ENCODE data around the gene HMGCS1.
"Not testable (repeated sequence)": the region's sequence is repeated elsewhere in the genome, so short reads cannot be mapped to it uniquely, and the experiment has no call there.

HMGCS1 gene

DNA sequence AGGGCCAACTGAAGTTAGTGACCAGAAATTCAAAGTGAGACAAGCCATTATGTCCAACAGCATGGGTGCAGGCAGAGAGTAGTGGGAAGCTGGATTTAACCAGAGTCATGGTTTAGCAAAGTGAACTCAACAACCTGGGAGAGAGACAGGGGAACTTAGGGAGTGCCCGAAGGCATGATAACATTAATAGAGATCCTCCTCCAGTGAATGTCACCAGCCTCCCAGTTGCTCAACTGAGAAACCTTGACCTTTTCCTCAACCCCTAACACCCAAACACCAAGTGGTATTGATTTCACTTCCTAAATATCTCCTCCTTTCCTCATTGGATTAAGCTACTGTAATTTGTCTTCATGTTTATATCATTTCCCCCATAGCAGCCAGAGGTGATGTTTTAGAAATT is 42.6 kb downstream of the HMGCS1 start:
- no peak for DNase-seq

DNA sequence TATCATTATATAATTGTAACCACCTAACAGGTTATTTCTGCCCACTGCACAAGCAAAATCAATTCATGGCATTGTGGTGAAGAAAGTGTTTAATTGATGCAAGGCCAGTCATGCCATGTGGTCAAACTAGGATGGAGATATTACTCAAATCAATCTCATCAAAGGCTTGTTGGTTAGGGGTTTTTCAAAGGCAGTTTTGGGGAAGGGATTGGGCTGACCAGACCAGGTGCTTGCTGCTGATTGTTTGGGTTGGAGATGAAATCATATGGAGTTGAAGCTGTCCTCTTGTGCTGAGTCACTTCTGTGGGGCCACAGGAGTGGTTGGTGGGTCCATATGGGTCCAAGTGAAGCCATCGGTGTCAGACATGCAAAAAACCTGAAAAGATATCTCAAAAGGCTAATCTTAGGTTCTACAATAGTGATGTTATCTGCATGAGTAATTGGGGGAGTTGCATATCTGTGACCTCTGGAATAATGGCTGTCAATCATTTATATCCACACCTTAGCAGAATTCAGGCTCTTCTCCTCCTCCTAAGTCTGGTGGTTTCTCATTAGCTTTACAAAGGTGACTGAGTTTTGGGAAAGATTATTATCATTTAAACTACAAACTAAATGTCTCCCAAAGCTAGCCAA is 44.9 kb downstream of the HMGCS1 start:
- DNase-seq: no peak

DNA sequence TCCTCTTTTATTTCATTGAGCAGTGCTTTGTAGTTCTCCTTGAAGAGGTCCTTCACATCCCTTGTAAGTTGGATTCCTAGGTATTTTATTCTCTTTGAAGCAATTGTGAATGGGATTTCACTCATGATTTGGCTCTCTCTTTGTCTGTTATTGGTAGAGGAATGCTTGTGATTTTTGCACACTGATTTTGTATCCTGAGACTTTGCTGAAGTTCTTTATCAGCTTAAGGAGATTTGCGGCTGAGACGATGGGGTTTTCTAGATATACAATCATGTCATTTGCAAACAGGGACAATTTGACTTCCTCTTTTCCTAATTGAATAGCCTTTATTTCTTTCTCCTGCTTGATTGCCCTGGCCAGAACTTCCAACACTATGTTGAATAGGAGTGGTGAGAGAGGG is 50.9 kb downstream of the HMGCS1 start:
- not testable (repeated sequence) for DNase-seq

DNA sequence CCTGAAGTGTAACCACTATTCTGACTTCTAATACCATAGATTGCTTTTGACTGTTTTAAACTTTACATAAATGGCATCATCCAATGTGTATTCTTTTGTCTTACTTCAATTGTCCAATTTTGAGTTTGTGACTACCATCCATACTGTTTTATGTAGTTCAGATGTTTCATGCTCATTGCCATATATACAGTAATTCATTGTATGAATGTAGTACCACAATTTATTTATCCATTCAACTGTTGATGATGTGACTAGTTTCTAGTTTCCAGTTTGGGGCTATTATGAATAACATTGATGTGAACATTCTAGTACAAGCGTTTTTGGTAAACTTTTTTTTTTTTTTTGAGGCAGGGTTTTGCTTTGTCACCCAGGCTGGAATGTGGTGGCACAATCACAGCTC is 55.1 kb downstream of the HMGCS1 start:
- DNase-seq: no peak

DNA sequence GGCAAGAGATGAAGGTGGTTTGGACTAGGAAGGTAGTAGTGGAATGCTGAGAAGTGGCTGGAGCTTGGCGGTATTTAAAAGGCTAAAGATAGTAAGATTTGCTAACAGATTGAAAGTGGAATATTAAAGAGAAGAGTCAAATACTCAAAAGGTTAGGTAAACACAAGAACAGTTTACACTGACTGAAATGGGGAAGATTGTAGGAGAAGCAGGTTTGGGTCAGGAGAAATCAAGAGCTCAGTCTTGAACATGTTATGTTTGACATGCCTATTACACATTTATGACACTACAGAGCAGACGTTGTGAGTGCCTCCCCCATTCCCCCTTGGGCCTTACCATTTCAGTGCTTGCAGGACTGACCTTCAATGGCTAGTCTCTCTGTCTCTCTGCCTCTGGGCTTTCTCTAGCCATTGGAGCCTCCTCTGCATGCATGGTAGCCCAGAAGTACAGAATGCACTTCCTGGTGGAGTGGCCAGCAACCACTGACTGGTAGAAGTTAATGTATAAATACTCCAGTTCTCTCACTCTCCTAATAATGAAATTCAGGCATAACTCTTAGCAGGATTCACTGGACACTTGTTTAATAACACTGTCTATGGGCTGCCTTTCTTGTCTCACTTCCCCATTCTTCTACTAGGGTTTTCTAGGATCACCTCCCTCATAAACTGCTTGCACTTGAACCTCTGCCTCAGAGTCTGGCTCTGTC is 56.8 kb downstream of the HMGCS1 start:
- no peak for DNase-seq

DNA sequence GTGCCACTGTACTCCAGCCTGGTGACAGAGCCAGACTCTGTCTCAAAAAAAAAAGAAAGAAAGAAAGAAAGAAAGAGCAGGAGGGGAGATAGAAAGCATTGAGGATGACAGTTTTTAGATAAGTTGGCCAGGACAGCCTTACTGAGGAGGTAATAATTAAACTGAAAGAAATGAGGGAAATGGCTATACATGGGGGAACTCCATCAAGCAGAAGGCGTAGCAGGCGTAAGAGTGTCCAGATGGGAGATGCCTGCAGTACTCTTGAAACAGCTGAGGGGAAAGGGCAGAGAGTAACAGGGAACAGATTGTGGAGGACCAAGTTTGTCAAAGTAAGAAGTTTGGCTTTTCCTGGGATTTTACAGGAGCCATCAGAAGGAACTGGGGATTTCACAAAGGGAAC is 57.5 kb downstream of the HMGCS1 start:
- DNase-seq: no peak

DNA sequence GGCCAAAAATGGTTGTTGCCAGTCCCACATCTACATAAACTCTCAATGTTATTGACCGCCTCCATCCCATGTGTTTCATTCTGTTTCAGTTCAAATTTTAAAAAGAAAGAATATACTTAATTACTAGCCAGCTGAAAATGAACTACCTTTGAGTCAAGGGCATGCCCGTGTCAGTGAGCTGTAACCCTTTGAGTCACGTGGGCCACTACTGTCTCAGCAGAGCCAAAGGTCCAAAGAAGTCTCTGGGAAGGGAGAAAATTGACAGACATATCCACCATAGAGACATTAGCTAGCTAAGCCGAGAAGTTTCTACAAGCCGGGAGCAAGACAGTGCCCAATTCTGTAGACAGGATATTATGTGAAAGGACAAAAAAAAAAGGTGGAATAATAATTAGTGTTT is 61.5 kb downstream of the HMGCS1 start:
- DNase-seq: no peak

DNA sequence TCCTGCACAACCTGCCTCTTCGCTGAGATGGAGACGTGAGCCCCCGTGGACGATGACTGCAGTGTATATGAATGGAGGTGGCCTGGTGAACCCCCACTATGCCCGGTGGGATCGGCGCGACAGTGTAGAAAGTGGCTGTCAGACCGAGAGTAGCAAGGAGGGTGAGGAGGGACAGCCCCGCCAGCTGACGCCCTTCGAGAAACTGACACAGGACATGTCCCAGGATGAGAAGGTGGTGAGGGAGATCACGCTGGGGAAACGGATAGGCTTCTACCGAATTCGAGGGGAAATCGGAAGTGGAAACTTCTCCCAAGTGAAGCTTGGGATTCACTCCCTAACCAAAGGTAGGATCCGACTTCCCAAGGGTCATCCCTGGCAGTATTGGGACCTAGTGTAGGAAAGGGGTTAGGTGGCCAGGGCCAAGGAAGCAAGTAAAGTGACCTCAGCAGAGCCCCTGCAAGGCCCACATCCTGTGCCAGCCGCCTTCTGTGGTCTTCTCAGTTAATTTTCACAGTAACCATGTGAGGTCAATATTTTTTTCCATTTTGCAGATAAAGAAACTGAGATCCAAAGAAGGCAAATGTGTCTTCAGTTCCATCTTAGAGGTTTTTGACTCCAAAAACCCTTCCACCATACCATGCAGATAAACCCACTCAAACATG is 67.4 kb downstream of the HMGCS1 start:
- no peak for DNase-seq

DNA sequence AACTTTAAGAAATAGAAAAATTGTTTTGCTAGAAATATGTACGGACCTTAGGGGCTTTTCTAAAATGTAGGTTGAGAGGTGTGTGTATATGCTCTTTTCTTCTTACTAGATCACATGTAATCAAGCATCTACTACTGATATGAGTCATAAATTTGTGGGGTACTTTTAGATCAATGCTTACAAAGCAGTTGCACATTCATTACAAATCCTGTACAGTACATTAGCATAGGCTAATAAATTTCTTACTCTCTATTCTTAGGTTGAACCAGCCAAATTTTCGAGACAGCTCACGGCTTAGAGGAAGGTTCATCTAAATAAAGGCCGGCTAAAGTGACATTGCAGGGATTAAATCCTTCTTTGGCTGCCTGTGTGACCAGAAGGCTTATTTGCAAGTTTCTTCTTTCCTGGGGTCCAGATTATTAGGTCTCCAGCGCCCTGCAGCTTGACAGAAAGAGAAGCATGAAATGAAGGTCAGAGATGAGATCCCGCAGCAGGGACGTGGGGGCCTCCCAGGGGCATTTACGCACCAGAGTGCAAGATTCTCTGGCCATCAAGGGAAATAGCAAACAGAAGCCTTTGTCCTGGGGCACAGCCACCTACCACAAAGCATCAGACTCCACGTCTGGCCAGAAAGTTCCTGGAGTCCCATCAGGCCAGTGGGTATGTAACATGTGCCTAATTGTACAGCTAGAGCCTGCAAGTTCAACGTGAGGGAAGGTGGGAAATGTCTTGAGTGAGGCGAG is 68.2 kb downstream of the HMGCS1 start:
- no peak for DNase-seq

DNA sequence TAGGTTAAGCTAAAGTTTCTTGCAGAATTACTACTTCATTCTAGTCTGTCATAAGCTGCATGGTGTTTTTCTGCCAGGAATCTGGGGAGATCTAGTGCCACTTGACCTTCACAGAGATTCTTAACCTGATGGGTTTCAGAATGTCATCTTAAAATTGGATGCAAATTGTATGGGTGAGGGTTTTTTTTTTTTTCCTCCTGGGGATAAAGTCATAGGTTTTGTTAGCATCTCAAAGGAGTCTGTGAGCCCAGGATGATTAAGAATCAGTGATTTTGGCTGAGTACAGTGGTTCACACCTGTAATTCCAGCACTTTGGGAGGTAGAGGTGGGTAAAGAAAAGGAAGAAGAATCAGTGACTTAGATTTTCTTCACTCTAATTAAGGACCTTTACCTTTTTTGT is 69.9 kb downstream of the HMGCS1 start:
- DNase-seq: no peak

DNA sequence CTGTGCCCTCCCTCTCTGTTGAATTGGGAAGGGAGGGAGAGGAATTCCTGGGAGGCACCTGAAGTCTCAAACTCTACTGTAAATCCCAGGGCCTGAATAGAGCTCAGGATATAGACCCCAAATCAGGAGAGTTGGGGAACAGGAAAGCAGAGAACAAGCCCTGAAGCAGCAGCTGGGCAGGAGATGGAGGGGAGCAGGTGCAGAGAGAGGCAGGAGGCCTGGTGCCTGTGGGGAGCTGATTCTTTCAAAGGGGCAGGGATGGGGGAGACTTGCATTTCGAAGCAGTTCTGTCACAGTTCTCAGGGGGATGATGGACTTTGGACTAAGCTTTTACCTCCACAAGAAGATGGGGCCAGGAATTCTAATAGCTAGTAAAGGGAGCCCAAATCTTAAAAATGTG is 71.0 kb downstream of the HMGCS1 start:
- DNase-seq: no peak

All from activated CD4-positive, CD25-positive, alpha-beta regulatory T cell (primary cell).